Body of pancreas (tissue), 4 donors: Measurements from ENCODE around the gene SLC19A1. TPM values are rescaled to one million over a fixed set of nuclear protein-coding genes. Genes with fewer than 3 reads are reported as not detected.

Experiments used
- ATAC-seq: fragments of 150-250 bp; one replicate; pipeline ENCODE4 v1.9.1; 2016
- DNase-seq, 4 donors: peaks; one replicate each; pipeline ENCODE4 v3.0.0-alpha.2; 2019
- H3K27ac ChIP-seq, 4 donors: fragments of 200-600 bp; sonication (generic); 1 replicate in 3 of 4; 2 replicates in 1 of 4; pipeline versions ENCODE4 v1.5.1 to v1.6.1; 2016 to 2019; ENCODE audit warnings: mild to moderate bottlenecking in 1 of 4, mixed read lengths in 1 of 4, moderate library complexity in 1 of 4
- H3K27me3 ChIP-seq, 2 donors: fragments of 200-600 bp; sonication (generic); one replicate each; pipeline ENCODE4 v1.6.0; 2016; ENCODE audit warnings: mild to moderate bottlenecking in 1 of 2
- H3K36me3 ChIP-seq, 2 donors: fragments of 200-600 bp; sonication (generic); replicated peaks in 1 of 2; 2 replicates each; pipeline ENCODE4 v1.5.1; 2016; ENCODE audit warnings: low read depth in 2 of 2; ENCODE audit not compliant: insufficient read depth in 1 of 2
- H3K4me1 ChIP-seq: fragments of 200-600 bp; sonication (generic); one replicate; pipeline ENCODE4 v1.6.0; 2016
- H3K4me3 ChIP-seq, 2 donors: fragments of 200-600 bp; sonication (generic); 1 replicate in 1 of 2; 2 replicates in 1 of 2; pipeline ENCODE4 v1.5.1; 2016 to 2019
- H3K9me3 ChIP-seq, 3 donors: fragments of 200-600 bp; sonication (generic); 1 replicate in 2 of 3; 2 replicates in 1 of 3; pipeline ENCODE4 v1.5.1; 2016
- CTCF ChIP-seq, 7 experiments: fragments of 450-650 bp in 4 of 7; fragments of 200-600 bp in 3 of 7; sonication (generic) in 3 of 7; IDR thresholded peaks; one replicate each; pipeline ENCODE4 v1.5.1; 2016 to 2019; ENCODE audit warnings: antibody characterized with exemption in 7 of 7
- POLR2A ChIP-seq, 3 donors: fragments of 450-650 bp; IDR thresholded peaks; one replicate each; pipeline ENCODE4 v1.6.1; 2016; ENCODE audit warnings: antibody characterized with exemption in 3 of 3, mild to moderate bottlenecking in 2 of 3
- WGBS, 2 donors: methylation state at CpG; one replicate each; pipeline ENCODE4 v1.1.5; 2017; 5-methylcytosine and 5-hydroxymethylcytosine counted together
- intact Hi-C: fragments of 100-400 bp; cut with DNase I; formaldehyde crosslinking; loops from one replicate; pipeline ENCODE4 v1.15.1; 2023
- total RNA-seq, 2 donors: library from RNA; depleted of rRNA; stranded (reverse); fragments of >200 nt; gene quantifications; one replicate each; pipeline ENCODE4 v1.1.0, GENCODE V29; 2016

The SLC19A1 gene
- total RNA-seq, 2 donors from 2014 or later: 2.6 to 7.0 TPM

GRCh38 chr21:45584786-45585185 is 42.5 kb upstream of the SLC19A1 start:
- intact Hi-C loops: no loop called here
- no peak for DNase-seq

GRCh38 chr21:45583831-45584509 is 41.7 kb upstream of the SLC19A1 start:
- no peak for ATAC-seq
- intact Hi-C loops: no loop called here

More at GRCh38 chr21:45584786-45585185, 42.5 kb upstream of the SLC19A1 start:
- TF ChIP-seq POLR2A (IDR thresholded peaks at IDR 0.05): no peak
- TF ChIP-seq CTCF (IDR thresholded peaks at IDR 0.05): no peak
- no peaks in the 10 kb centered on the region for H3K27me3 ChIP-seq
- no peak for ATAC-seq
- WGBS, 2 donors: 67 to 70% methylated on average over 4 of the region's 4 CpGs
- H3K36me3 ChIP-seq: no peaks in the 10 kb centered on the region
- H3K4me3 ChIP-seq: no peak overlapping the region
- peaks cover 2% of the 10 kb centered on the region for H3K4me1 ChIP-seq
- peaks cover 0 to 6% (median 0%) of the 10 kb centered on the region in 3 donors for H3K9me3 ChIP-seq
- H3K27ac ChIP-seq: no peak overlapping the region

GRCh38 chr21:45582128-45582527 is 39.9 kb upstream of the SLC19A1 start:
- Histone ChIP-seq H3K4me3 (no peak overlapping the region), H3K27me3 (no peaks in the 10 kb centered on the region), H3K27ac (no peak overlapping the region), H3K4me1 (no peaks in the 10 kb centered on the region), H3K36me3 (no peaks in the 10 kb centered on the region), H3K9me3 (peaks cover 0 to 6% (median 0%) of the 10 kb centered on the region in 3 donors)
- intact Hi-C loops: no loop called here
- TF ChIP-seq CTCF (IDR thresholded peaks at IDR 0.05) (no peak), POLR2A (IDR thresholded peaks at IDR 0.05) (no peak)
- 65 to 90% methylated on average over 2 to 5 of the region's 5 CpGs for WGBS, 2 donors
- ATAC-seq (no peak), DNase-seq (no peak)

More at GRCh38 chr21:45583831-45584509, 41.7 kb upstream of the SLC19A1 start:
- Histone ChIP-seq H3K27me3 (no peaks in the 10 kb centered on the region), H3K4me1 (no peaks in the 10 kb centered on the region), H3K36me3 (no peaks in the 10 kb centered on the region), H3K4me3 (no peak overlapping the region), H3K9me3 (peaks cover 0 to 6% (median 0%) of the 10 kb centered on the region in 3 donors), H3K27ac (no peak overlapping the region)
- no peak for TF ChIP-seq POLR2A (IDR thresholded peaks at IDR 0.05)
- TF ChIP-seq CTCF (IDR thresholded peaks at IDR 0.05): no peak
- 66 to 81% methylated on average over 9 to 10 of the region's 10 CpGs for WGBS, 2 donors
- DNase-seq: no peak

- Histone ChIP-seq H3K36me3 (no peaks in the 10 kb centered on the region), H3K27me3 (no peaks in the 10 kb centered on the region), H3K9me3 (peaks cover 0 to 5% (median 0%) of the 10 kb centered on the region in 3 donors), H3K27ac (no peak overlapping the region), H3K4me3 (no peak overlapping the region), H3K4me1 (no peaks in the 10 kb centered on the region)
- ATAC-seq (no peak), DNase-seq (no peak)
- intact Hi-C loops: no loop called here
- TF ChIP-seq POLR2A (IDR thresholded peaks at IDR 0.05) (no peak), CTCF (IDR thresholded peaks at IDR 0.05) (no peak)
- 64 to 83% methylated on average over 2 to 13 of the region's 13 CpGs for WGBS, 2 donors
These were observed 39.1 kb upstream of the SLC19A1 start for GRCh38 chr21:45581322-45581712.
